NCI-H2227 (cell line): ENCODE measurements around the gene PCSK4.

Source experiments
- DNase-seq: peaks from one replicate; lab custom pipeline; 2025; ENCODE audit not compliant: unreplicated experiment; lab: John Stamatoyannopoulos, UW

The PCSK4 gene

GRCh38 chr19:1472231-1473084 is 17.7 kb downstream of the PCSK4 start:
- no peak for DNase-seq

GRCh38 chr19:1471515-1472160 is 18.5 kb downstream of the PCSK4 start:
- DNase-seq = peak; percentile 36

- peak; percentile 75 for DNase-seq
Observed at GRCh38 chr19:1471010-1471514, 19.1 kb downstream of the PCSK4 start.

GRCh38 chr19:1470305-1471009 is 19.7 kb downstream of the PCSK4 start:
- DNase-seq = peak; percentile 85

- DNase-seq = no peak
Observed at GRCh38 chr19:1470055-1470304, 20.2 kb downstream of the PCSK4 start.

- DNase-seq = no peak
Observed at GRCh38 chr19:1469255-1470054, 20.7 kb downstream of the PCSK4 start.

GRCh38 chr19:1468821-1469254 is 21.3 kb downstream of the PCSK4 start:
- no peak for DNase-seq

- DNase-seq = no peak
Observed at GRCh38 chr19:1468274-1468820, 21.8 kb downstream of the PCSK4 start.

GRCh38 chr19:1467490-1468273 is 22.5 kb downstream of the PCSK4 start:
- DNase-seq = no peak

- no peak for DNase-seq
Observed at GRCh38 chr19:1467215-1467489, 23.0 kb downstream of the PCSK4 start.

- DNase-seq = no peak
Observed at GRCh38 chr19:1466461-1467214, 23.5 kb downstream of the PCSK4 start.

- no peak for DNase-seq
Observed at GRCh38 chr19:1466018-1466460, 24.1 kb downstream of the PCSK4 start.

GRCh38 chr19:1465191-1466016 is 24.7 kb downstream of the PCSK4 start:
- no peak for DNase-seq

- DNase-seq = no peak
Observed at GRCh38 chr19:1461862-1462261, 28.3 kb downstream of the PCSK4 start.

GRCh38 chr19:1460033-1460995 is 29.8 kb downstream of the PCSK4 start:
- no peak for DNase-seq

GRCh38 chr19:1459479-1459878 is 30.7 kb downstream of the PCSK4 start:
- no peak for DNase-seq

- no peak for DNase-seq
Observed at GRCh38 chr19:1457892-1458291, 32.3 kb downstream of the PCSK4 start.
